Lower leg skin (tissue), 4 donors: Measurements from ENCODE around the gene CTNNA2. TPM values are rescaled to one million over a fixed set of nuclear protein-coding genes. Genes with fewer than 3 reads are reported as not detected.

Experiments used
- DNase-seq, 2 donors: peaks; one replicate each; pipeline ENCODE4 v3.0.0-alpha.2; 2019; ENCODE audit warnings: low spot score in 2 of 2
- H3K4me3 ChIP-seq: fragments of 200-600 bp; sonication (generic); 2 replicates; pipeline ENCODE4 v1.5.1; 2017; ENCODE audit warnings: mild to moderate bottlenecking, low read depth; ENCODE audit not compliant: poor library complexity, severe bottlenecking
- POLR2A ChIP-seq, 2 donors: fragments of 450-650 bp; IDR thresholded peaks; one replicate each; pipeline ENCODE4 v1.6.1; 2016 to 2017; ENCODE audit warnings: antibody characterized with exemption in 2 of 2, mild to moderate bottlenecking in 1 of 2, moderate library complexity in 1 of 2
- WGBS, 2 donors: methylation state at CpG; one replicate each; pipeline ENCODE4 v1.1.5; 2018; 5-methylcytosine and 5-hydroxymethylcytosine counted together
- intact Hi-C: fragments of 100-400 bp; cut with DNase I; formaldehyde crosslinking; loops from one replicate; pipeline ENCODE4 v1.15.0; 2023; ENCODE audit warnings: low total_unique reads
- total RNA-seq, 4 donors: library from RNA; depleted of rRNA; stranded (reverse); fragments of >200 nt; gene quantifications; one replicate each; pipeline ENCODE4 v1.1.0, GENCODE V29; 2016
- TF ChIP-seq, protein P1 (sequence below), 3 donors: fragments of 450-650 bp; IDR thresholded peaks; one replicate each; pipeline ENCODE4 v1.5.1; 2016; ENCODE audit warnings: antibody characterized with exemption in 3 of 3, mild to moderate bottlenecking in 3 of 3, moderate library complexity in 2 of 3

CTNNA2 gene
- total RNA-seq, 4 donors from 2014 or later: not detected

GRCh38 chr2:80002568-80003157 is 489.8 kb downstream of the CTNNA2 start:
- DNase-seq: no peak
- intact Hi-C loops: no loop called here
- WGBS, 2 donors: 47 to 51% methylated on average over 6 of the region's 6 CpGs
- no peak overlapping the region for H3K4me3 ChIP-seq
- no peak for TF ChIP-seq POLR2A (IDR thresholded peaks at IDR 0.05)
- TF ChIP-seq, protein P1, sequence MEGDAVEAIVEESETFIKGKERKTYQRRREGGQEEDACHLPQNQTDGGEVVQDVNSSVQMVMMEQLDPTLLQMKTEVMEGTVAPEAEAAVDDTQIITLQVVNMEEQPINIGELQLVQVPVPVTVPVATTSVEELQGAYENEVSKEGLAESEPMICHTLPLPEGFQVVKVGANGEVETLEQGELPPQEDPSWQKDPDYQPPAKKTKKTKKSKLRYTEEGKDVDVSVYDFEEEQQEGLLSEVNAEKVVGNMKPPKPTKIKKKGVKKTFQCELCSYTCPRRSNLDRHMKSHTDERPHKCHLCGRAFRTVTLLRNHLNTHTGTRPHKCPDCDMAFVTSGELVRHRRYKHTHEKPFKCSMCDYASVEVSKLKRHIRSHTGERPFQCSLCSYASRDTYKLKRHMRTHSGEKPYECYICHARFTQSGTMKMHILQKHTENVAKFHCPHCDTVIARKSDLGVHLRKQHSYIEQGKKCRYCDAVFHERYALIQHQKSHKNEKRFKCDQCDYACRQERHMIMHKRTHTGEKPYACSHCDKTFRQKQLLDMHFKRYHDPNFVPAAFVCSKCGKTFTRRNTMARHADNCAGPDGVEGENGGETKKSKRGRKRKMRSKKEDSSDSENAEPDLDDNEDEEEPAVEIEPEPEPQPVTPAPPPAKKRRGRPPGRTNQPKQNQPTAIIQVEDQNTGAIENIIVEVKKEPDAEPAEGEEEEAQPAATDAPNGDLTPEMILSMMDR (IDR thresholded peaks at IDR 0.05): no peak

DNA sequence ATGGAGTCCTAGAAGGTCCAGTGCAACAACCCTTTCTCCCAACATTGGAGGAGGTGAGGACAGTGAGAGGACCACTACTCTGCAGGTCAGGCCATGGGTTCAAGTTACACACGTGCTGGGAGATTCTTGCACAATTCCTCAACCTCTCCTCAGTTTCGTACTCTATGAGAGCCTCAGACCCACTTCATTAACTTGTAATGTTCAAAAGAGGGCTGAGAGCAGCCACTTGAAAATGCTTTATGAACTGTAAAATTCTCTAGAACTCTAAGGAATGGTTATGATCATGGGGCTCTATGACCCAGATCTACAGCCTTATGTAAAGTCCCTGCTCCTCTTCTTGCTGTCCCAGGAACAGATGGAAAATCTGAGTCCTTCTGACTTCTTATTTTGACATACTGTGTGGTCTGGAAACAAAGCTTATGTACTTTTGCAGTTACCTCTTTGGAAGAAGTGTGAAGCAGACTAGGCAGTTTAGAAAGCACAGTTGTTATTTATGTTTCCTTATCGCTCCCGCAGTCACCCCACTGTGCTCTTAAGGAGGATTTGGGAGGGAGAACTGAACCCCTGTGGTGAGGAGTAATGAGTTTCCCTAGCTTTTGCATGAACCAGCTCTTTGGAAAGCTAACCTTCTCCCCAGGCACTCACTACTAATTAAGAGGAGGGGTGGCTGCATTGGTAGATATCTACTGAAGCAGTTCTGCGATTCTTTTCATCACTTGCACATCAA is 495.1 kb downstream of the CTNNA2 start:
- DNase-seq: no peak
- no peak for TF ChIP-seq POLR2A (IDR thresholded peaks at IDR 0.05)
- TF ChIP-seq, protein P1 (IDR thresholded peaks at IDR 0.05): no peak

DNA sequence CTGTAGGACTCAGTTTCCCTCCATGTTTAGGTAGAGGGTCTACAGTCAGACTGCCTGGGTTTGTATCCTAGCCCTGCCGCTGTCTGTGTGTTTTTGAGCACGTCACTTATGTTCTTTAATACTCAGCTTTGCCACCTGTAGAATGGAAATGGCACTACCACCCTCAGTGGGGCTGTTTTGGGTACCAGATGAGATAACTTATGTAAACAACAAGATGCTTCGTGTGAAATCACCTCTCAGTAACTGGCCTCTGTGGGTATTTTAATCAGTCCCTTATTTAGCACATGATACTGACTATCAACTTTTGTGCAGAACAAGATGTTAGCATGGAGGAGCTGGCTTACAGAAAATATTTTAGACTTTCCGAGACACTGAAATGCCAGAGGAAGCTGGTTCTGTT is 495.7 kb downstream of the CTNNA2 start:
- H3K4me3 ChIP-seq: no peak overlapping the region
- WGBS, 2 donors: 49 to 62% methylated on average over 4 of the region's 4 CpGs
- DNase-seq: no peak
- intact Hi-C loops: no loop called here
- TF ChIP-seq POLR2A (IDR thresholded peaks at IDR 0.05): no peak
- TF ChIP-seq, protein P1 (IDR thresholded peaks at IDR 0.05): no peak

More for the DNA sequence above, 495.1 kb downstream of the CTNNA2 start:
- 35 to 50% methylated on average over 5 of the region's 5 CpGs for WGBS, 2 donors
- intact Hi-C loops: no loop called here
- H3K4me3 ChIP-seq: no peak overlapping the region

- 85 to 91% methylated on average over 3 of the region's 3 CpGs for WGBS, 2 donors
- H3K4me3 ChIP-seq: no peak overlapping the region
- no peak for DNase-seq
- TF ChIP-seq, protein P1 (IDR thresholded peaks at IDR 0.05): no peak
- TF ChIP-seq POLR2A (IDR thresholded peaks at IDR 0.05): no peak
- intact Hi-C loops: no loop called here
These were observed 496.4 kb downstream of the CTNNA2 start for GRCh38 chr2:80009211-80009610.

GRCh38 chr2:80012061-80012460 is 499.2 kb downstream of the CTNNA2 start:
- 80 to 84% methylated on average over 3 of the region's 3 CpGs for WGBS, 2 donors
- H3K4me3 ChIP-seq: no peak overlapping the region
- TF ChIP-seq, protein P1 (IDR thresholded peaks at IDR 0.05): no peak
- TF ChIP-seq POLR2A (IDR thresholded peaks at IDR 0.05): no peak
- no peak for DNase-seq
- intact Hi-C loops: no loop called here
